Measurements from ENCODE around the gene PIGB.
"Not testable (repeated sequence)": the region's sequence is repeated elsewhere in the genome, so short reads cannot be mapped to it uniquely, and the experiment has no call there.

Gene PIGB

GRCh38 chr15:55297315-55297714 lies 21.7 kb upstream of the PIGB start:
- no peak for DNase-seq (ENCODE audit: low spot score)

DNA sequence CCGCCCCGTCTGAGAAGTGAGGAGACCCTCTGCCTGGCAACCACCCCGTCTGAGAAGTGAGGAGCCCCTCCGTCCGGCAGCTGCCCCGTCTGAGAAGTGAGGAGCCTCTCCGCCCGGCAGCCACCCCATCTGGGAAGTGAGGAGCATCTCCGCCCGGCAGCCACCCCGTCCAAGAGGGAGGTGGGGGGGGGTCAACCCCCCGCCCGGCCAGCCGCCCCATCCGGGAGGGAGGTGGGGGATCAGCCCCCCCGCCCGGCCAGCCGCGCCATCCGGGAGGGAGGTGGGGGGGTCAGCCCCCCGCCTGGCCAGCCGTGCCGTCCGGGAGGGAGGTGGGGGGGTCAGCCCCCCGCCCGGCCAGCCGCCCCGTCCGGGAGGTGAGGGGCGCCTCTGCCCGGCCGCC lies 16.2 kb upstream of the PIGB start:
- DNase-seq (ENCODE audit: low spot score) = not testable (repeated sequence)

DNA sequence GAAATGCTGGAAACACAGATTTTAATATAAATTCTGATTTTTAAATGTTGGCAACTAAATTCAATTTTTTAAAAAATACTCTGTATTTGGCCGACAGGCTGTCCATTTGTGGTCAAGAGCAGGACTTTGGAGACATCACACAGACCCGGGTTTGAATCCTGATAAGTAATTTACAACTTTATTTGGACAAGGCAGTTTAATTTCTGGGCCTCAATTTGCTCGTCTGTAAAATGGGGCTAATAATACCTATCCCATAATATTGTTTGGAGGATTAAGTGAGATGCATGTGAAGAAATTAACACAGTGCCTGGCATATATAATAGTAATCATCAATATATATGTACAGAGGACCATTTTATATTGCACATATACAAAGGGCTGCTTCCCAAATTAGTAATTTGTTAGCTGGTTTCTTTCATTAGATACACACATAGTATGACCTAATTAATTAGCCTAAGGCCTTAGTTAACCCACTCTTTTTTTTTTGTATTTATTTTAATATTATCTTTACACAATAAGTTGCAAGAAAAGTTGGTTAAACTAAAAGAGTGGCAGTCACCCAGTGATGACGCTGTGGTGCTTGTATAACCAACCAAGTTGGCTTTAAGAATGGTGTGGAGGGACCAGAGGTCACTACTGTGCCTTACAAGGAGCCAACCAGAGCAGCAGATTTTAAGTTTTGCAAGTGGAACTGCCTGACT lies 665 bp downstream of the PIGB start:
- DNase-seq (ENCODE audit: low spot score) = no peak

DNA sequence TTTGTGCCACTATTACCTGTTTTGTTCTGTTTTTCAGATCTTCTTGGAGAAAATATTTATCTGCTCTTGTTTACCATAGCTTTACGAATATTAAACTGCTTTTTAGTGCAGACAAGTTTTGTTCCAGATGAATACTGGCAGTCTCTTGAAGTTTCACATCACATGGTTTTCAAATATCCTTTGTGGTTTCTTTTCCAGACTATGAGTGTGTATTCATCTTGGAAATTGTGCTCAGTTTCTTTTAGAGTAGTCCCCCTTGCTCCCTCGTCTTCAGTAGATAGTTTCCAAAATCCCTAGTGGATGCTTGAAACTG lies 1.2 kb downstream of the PIGB start:
- no peak for DNase-seq (ENCODE audit: low spot score)

- DNase-seq (ENCODE audit: low spot score) = no peak
Observed at GRCh38 chr15:55320963-55321362, 1.9 kb downstream of the PIGB start.

DNA sequence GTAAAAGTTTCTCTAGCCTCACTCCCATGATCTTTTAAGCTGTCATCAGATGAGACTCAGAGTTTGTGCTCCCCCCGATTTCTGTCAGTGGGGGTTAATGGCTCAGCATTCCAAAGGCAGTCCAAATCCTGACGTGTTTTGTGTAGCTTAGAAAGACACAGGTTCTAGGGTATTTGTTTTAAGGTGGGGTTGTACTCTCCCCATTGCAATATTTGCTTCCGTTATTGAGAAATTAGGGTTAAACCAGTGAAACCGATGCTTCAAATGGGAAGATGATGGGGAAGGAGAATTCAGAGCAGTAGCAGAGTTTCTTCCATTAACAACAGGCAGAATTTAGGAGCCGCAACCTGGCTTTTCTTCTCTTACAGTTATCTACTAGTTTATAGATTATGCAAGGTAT lies 3.4 kb downstream of the PIGB start:
- DNase-seq (ENCODE audit: low spot score) = no peak

DNA sequence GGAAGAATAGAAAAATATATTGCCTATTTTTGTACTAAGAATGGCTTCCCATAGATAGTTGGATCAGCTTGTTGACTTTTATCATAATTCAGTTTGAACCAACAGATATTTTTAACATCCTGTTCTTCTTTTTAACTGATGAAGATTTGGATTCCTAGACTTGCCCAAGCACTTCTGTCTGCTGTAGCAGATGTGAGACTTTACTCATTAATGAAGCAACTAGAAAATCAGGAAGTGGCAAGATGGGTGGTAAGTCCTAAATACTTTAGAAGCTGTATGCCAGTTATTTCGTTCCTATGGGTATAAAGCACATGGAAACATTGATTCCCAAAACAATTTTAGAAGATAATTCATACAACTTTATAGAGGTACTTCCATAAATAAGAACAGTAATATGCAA lies 8.4 kb downstream of the PIGB start:
- DNase-seq (ENCODE audit: low spot score) = no peak

DNA sequence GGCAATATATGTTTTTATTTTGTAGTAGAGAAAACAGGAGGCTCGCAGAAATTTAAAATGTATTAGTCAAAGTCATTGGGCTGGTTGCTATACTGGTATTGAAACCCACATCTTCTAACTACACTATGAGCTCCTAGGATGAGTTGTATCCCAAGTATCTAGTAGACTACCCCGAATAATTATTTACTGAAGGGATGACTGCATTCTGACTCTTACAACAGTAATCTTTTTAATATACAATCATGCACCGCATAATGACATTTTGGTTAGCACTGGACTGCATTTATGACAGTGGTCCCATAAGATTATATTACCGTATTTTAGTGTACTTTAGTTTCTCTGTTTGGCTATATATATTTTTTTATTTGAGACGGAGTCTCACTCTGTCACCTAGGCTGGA lies 15.3 kb downstream of the PIGB start:
- DNase-seq (ENCODE audit: low spot score) = no peak

DNA sequence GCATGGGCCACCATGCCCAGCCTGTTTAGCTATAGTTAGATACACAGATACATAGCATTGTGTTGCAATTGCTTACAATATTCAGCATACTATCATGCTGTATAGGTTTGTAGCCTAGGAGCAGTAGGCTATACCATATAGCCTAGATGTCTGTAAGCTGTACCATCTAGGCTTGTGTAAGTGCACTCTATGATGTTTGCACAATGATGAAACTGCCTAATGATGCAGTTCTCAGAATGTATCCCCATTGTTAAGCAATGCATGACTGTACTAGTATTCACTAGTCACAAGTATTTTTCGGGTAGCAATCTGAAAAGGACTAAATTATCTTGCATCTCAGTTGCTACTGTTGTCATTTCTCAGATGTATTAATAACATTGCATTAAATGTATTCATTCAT lies 16.0 kb downstream of the PIGB start:
- DNase-seq (ENCODE audit: low spot score) = no peak

- no peak for DNase-seq (ENCODE audit: low spot score)
Observed at GRCh38 chr15:55337160-55337559, 18.1 kb downstream of the PIGB start.

GRCh38 chr15:55343168-55343567 lies 24.1 kb downstream of the PIGB start:
- no peak for DNase-seq (ENCODE audit: low spot score)

- DNase-seq (ENCODE audit: low spot score) = no peak
Observed at GRCh38 chr15:55344206-55344605, 25.2 kb downstream of the PIGB start.

- DNase-seq (ENCODE audit: low spot score) = no peak
Observed at GRCh38 chr15:55348281-55348778, 29.3 kb downstream of the PIGB start.

- no peak for DNase-seq (ENCODE audit: low spot score)
Observed at GRCh38 chr15:55349282-55349681, 30.3 kb downstream of the PIGB start.

- DNase-seq (ENCODE audit: low spot score) = no peak
Observed at GRCh38 chr15:55353025-55353424, 34.0 kb downstream of the PIGB start.

GRCh38 chr15:55356985-55357585 lies 38.1 kb downstream of the PIGB start:
- DNase-seq (ENCODE audit: low spot score) = no peak

- no peak for DNase-seq (ENCODE audit: low spot score)
Observed at GRCh38 chr15:55357774-55358173, 38.8 kb downstream of the PIGB start.

- DNase-seq (ENCODE audit: low spot score) = no peak
Observed at GRCh38 chr15:55358471-55358870, 39.4 kb downstream of the PIGB start.

- DNase-seq (ENCODE audit: low spot score) = no peak
Observed at GRCh38 chr15:55360256-55360655, 41.2 kb downstream of the PIGB start.

DNA sequence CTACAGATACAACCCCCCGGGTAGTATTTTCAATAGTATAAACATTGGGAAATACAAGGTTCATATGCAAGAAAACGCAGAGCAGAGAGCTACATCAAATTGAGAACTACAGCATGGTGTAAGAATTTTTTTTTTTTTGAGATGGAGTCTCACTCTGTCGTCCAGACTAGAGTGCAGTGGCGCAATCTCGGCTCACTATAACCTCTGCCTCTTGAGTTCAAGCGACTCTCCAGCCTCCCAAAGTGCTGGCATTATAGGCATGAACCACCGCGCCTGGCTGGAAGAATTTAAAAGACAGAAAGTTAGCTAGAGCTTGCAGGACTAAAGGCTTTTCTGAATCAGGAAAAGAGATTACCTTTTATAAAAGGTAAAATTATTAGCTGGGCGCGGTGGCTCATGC lies 42.0 kb downstream of the PIGB start:
- DNase-seq (ENCODE audit: low spot score) = no peak

DNA sequence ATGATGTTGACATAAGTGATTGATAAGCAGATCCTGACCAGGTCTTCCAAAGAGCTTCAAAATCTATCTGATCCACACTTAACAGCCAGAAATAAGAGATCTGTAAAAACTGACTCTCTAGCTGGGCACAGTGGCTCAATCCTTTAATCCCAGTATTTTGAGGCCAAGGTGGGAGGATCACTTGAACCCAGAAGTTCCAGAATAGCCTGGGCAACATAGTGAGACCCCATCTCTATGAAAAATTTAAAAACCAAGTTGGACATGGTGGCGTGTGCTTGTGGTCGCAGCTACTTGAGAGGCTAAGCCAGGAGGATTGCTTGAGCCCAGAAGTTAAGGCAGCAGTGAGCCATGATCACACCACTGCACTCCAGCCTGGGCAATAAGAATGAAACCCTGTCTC lies 43.6 kb downstream of the PIGB start:
- DNase-seq (ENCODE audit: low spot score) = no peak

DNA sequence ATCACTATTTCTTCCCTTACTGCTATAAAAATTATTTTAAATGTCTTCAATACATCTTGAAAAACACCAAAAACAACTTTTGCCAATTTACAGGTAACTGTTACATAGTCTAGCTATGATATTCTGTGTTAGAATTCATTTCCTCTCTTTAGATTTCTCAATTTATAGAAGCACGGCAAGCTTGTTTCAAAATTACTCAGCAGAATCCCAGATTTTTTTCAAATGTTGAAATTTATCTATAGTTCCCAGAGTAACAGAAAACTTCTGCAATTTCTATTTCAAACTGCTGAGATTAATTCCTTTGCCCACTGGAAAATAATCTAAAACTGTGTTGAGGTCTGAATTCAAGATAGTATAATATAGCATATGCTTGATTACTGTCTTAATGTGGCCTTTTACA lies 48.0 kb downstream of the PIGB start:
- DNase-seq (ENCODE audit: low spot score) = no peak

DNA sequence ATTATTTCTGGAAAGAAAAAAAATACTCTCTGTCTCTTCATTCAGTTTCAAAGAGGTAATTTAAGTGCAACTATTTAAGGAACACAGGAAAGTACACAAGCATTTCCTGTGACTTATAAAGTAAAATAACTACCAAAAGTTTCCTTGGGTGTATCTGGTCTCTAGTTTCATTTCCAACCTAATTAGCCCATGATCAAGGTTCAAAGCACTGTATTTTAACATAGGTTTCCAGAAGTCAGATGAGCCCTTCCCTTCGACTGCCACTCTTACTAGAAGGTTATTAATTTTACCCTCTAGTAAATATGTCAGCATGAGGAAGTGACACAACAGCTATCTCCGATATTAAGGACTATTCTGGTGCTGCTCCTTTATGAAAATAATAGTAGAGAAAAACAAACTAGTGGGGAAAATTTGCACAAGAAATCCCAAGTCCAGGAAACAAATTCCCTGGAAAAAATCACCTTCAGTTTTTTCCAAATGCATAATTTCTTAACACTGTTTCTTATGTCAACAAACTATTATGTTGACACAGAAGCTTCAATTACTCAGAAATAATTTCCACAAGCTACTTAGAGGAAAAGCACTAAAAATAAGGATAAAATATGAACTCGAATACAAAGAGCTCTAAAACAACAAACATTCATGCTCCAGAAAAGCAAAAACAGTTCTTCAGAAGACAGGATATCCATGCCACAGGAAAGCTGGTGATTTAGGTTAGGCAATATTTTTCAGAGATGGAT lies 53.8 kb downstream of the PIGB start:
- DNase-seq (ENCODE audit: low spot score) = no peak

GRCh38 chr15:55379095-55379494 lies 60.1 kb downstream of the PIGB start:
- DNase-seq (ENCODE audit: low spot score) = no peak

All from CD4-positive, alpha-beta T cell treated with Interleukin-2 at 100 ng/mL for 4 hours (primary cell).